ENCODE measurements around the gene PES1.
"Not testable (repeated sequence)": the region's sequence is repeated elsewhere in the genome, so short reads cannot be mapped to it uniquely, and the experiment has no call there.

PES1 gene

GRCh38 chr22:30596886-30597285 is 5.2 kb upstream of the PES1 start:
- H3K4me3 ChIP-seq (ENCODE audit: low read depth, low read length): no peak overlapping the region
- no peaks in the 10 kb centered on the region for H3K79me2 ChIP-seq (ENCODE audit: control insufficient read depth, insufficient read depth, low read length, unreplicated experiment)
- no peaks in the 10 kb centered on the region for H3K27me3 ChIP-seq (ENCODE audit: insufficient read depth, low read length)
- H3K4me1 ChIP-seq (ENCODE audit: control insufficient read depth, insufficient read depth, low read length, unreplicated experiment): no peaks in the 10 kb centered on the region
- H3K36me3 ChIP-seq (ENCODE audit: insufficient read depth, low read length): no peaks in the 10 kb centered on the region
- no peak overlapping the region for H3K27ac ChIP-seq (ENCODE audit: low read depth, low read length)
- H2AFZ ChIP-seq (ENCODE audit: low read length, unreplicated experiment): no peak overlapping the region

- Histone ChIP-seq H2AFZ (ENCODE audit: low read length, unreplicated experiment) (no peak overlapping the region), H3K4me1 (ENCODE audit: control insufficient read depth, insufficient read depth, low read length, unreplicated experiment) (no peaks in the 10 kb centered on the region), H3K36me3 (ENCODE audit: insufficient read depth, low read length) (no peaks in the 10 kb centered on the region), H3K27ac (ENCODE audit: low read depth, low read length) (no peak overlapping the region), H3K27me3 (ENCODE audit: insufficient read depth, low read length) (no peaks in the 10 kb centered on the region), H3K4me3 (ENCODE audit: low read depth, low read length) (no peak overlapping the region), H3K79me2 (ENCODE audit: control insufficient read depth, insufficient read depth, low read length, unreplicated experiment) (peaks cover 4% of the 10 kb centered on the region)
Measured at GRCh38 chr22:30596199-30596598, 4.5 kb upstream of the PES1 start.

- not testable (repeated sequence) for H3K27me3 ChIP-seq (ENCODE audit: insufficient read depth, low read length); H2AFZ ChIP-seq (ENCODE audit: low read length, unreplicated experiment); H3K4me1 ChIP-seq (ENCODE audit: control insufficient read depth, insufficient read depth, low read length, unreplicated experiment); H3K27ac ChIP-seq (ENCODE audit: low read depth, low read length); H3K36me3 ChIP-seq (ENCODE audit: insufficient read depth, low read length)
- peaks cover 26% of the 10 kb centered on the region for H3K79me2 ChIP-seq (ENCODE audit: control insufficient read depth, insufficient read depth, low read length, unreplicated experiment)
- H3K4me3 ChIP-seq (ENCODE audit: low read depth, low read length): peak overlapping the region; percentile 48; the same call in 1 of the 2 replicates
Measured at GRCh38 chr22:30592360-30592713, 627 bp upstream of the PES1 start.

- Histone ChIP-seq H3K27me3 (ENCODE audit: insufficient read depth, low read length) (no peaks in the 10 kb centered on the region), H2AFZ (ENCODE audit: low read length, unreplicated experiment) (peak overlapping the region; percentile 14), H3K4me3 (ENCODE audit: low read depth, low read length) (peak overlapping the region; percentile 94), H3K27ac (ENCODE audit: low read depth, low read length) (peak overlapping the region; percentile 93), H3K79me2 (ENCODE audit: control insufficient read depth, insufficient read depth, low read length, unreplicated experiment) (peaks cover 26% of the 10 kb centered on the region), H3K36me3 (ENCODE audit: insufficient read depth, low read length) (peaks cover 4% of the 10 kb centered on the region), H3K4me1 (ENCODE audit: control insufficient read depth, insufficient read depth, low read length, unreplicated experiment) (peaks cover 5% of the 10 kb centered on the region)
Measured at GRCh38 chr22:30591191-30591587, 521 bp downstream of the PES1 start.

GRCh38 chr22:30586414-30586813 is 5.3 kb downstream of the PES1 start:
- no peak overlapping the region for H2AFZ ChIP-seq (ENCODE audit: low read length, unreplicated experiment)
- no peak overlapping the region for H3K4me3 ChIP-seq (ENCODE audit: low read depth, low read length)
- H3K27me3 ChIP-seq (ENCODE audit: insufficient read depth, low read length): no peaks in the 10 kb centered on the region
- H3K27ac ChIP-seq (ENCODE audit: low read depth, low read length): no peak overlapping the region
- H3K79me2 ChIP-seq (ENCODE audit: control insufficient read depth, insufficient read depth, low read length, unreplicated experiment): peaks cover 24% of the 10 kb centered on the region
- peaks cover 4% of the 10 kb centered on the region for H3K36me3 ChIP-seq (ENCODE audit: insufficient read depth, low read length)
- H3K4me1 ChIP-seq (ENCODE audit: control insufficient read depth, insufficient read depth, low read length, unreplicated experiment): peaks cover 22% of the 10 kb centered on the region

- peaks cover 5% of the 10 kb centered on the region for H3K79me2 ChIP-seq (ENCODE audit: control insufficient read depth, insufficient read depth, low read length, unreplicated experiment)
- no peak overlapping the region for H3K27ac ChIP-seq (ENCODE audit: low read depth, low read length)
- H2AFZ ChIP-seq (ENCODE audit: low read length, unreplicated experiment): no peak overlapping the region
- no peaks in the 10 kb centered on the region for H3K27me3 ChIP-seq (ENCODE audit: insufficient read depth, low read length)
- H3K4me1 ChIP-seq (ENCODE audit: control insufficient read depth, insufficient read depth, low read length, unreplicated experiment): peaks cover 18% of the 10 kb centered on the region
- peaks cover 4% of the 10 kb centered on the region for H3K36me3 ChIP-seq (ENCODE audit: insufficient read depth, low read length)
- no peak overlapping the region for H3K4me3 ChIP-seq (ENCODE audit: low read depth, low read length)
Measured at GRCh38 chr22:30584441-30584840, 7.3 kb downstream of the PES1 start.

- H3K36me3 ChIP-seq (ENCODE audit: insufficient read depth, low read length): peaks cover 3% of the 10 kb centered on the region
- H3K79me2 ChIP-seq (ENCODE audit: control insufficient read depth, insufficient read depth, low read length, unreplicated experiment): no peaks in the 10 kb centered on the region
- H3K4me3 ChIP-seq (ENCODE audit: low read depth, low read length): no peak overlapping the region
- H2AFZ ChIP-seq (ENCODE audit: low read length, unreplicated experiment): no peak overlapping the region
- no peaks in the 10 kb centered on the region for H3K27me3 ChIP-seq (ENCODE audit: insufficient read depth, low read length)
- peaks cover 18% of the 10 kb centered on the region for H3K4me1 ChIP-seq (ENCODE audit: control insufficient read depth, insufficient read depth, low read length, unreplicated experiment)
- peak overlapping the region; percentile 42 for H3K27ac ChIP-seq (ENCODE audit: low read depth, low read length)
Measured at GRCh38 chr22:30582788-30583545, 8.7 kb downstream of the PES1 start.

GRCh38 chr22:30582051-30582450 is 9.7 kb downstream of the PES1 start:
- H3K27ac ChIP-seq (ENCODE audit: low read depth, low read length): peak overlapping the region; percentile 42
- H3K79me2 ChIP-seq (ENCODE audit: control insufficient read depth, insufficient read depth, low read length, unreplicated experiment): no peaks in the 10 kb centered on the region
- H3K4me1 ChIP-seq (ENCODE audit: control insufficient read depth, insufficient read depth, low read length, unreplicated experiment): peaks cover 18% of the 10 kb centered on the region
- no peaks in the 10 kb centered on the region for H3K27me3 ChIP-seq (ENCODE audit: insufficient read depth, low read length)
- H3K36me3 ChIP-seq (ENCODE audit: insufficient read depth, low read length): no peaks in the 10 kb centered on the region; the same call in 1 of the 2 replicates
- no peak overlapping the region for H3K4me3 ChIP-seq (ENCODE audit: low read depth, low read length)
- H2AFZ ChIP-seq (ENCODE audit: low read length, unreplicated experiment): no peak overlapping the region

- H2AFZ ChIP-seq (ENCODE audit: low read length, unreplicated experiment): no peak overlapping the region
- no peaks in the 10 kb centered on the region for H3K27me3 ChIP-seq (ENCODE audit: insufficient read depth, low read length)
- no peaks in the 10 kb centered on the region for H3K36me3 ChIP-seq (ENCODE audit: insufficient read depth, low read length)
- no peaks in the 10 kb centered on the region for H3K79me2 ChIP-seq (ENCODE audit: control insufficient read depth, insufficient read depth, low read length, unreplicated experiment)
- H3K4me1 ChIP-seq (ENCODE audit: control insufficient read depth, insufficient read depth, low read length, unreplicated experiment): peaks cover 18% of the 10 kb centered on the region
- H3K4me3 ChIP-seq (ENCODE audit: low read depth, low read length): no peak overlapping the region
- H3K27ac ChIP-seq (ENCODE audit: low read depth, low read length): no peak overlapping the region
Measured at GRCh38 chr22:30580896-30581295, 10.8 kb downstream of the PES1 start.

GRCh38 chr22:30578481-30578880 is 13.2 kb downstream of the PES1 start:
- no peaks in the 10 kb centered on the region for H3K36me3 ChIP-seq (ENCODE audit: insufficient read depth, low read length)

GRCh38 chr22:30575859-30576258 is 15.9 kb downstream of the PES1 start:
- Histone ChIP-seq H2AFZ (ENCODE audit: low read length, unreplicated experiment) (no peak overlapping the region), H3K4me1 (ENCODE audit: control insufficient read depth, insufficient read depth, low read length, unreplicated experiment) (peaks cover 3% of the 10 kb centered on the region), H3K27me3 (ENCODE audit: insufficient read depth, low read length) (no peaks in the 10 kb centered on the region), H3K79me2 (ENCODE audit: control insufficient read depth, insufficient read depth, low read length, unreplicated experiment) (no peaks in the 10 kb centered on the region), H3K36me3 (ENCODE audit: insufficient read depth, low read length) (no peaks in the 10 kb centered on the region), H3K27ac (ENCODE audit: low read depth, low read length) (no peak overlapping the region), H3K4me3 (ENCODE audit: low read depth, low read length) (no peak overlapping the region)

More at GRCh38 chr22:30578481-30578880, 13.2 kb downstream of the PES1 start:
- H3K27ac ChIP-seq (ENCODE audit: low read depth, low read length): no peak overlapping the region
- H3K4me3 ChIP-seq (ENCODE audit: low read depth, low read length): no peak overlapping the region
- H3K27me3 ChIP-seq (ENCODE audit: insufficient read depth, low read length): no peaks in the 10 kb centered on the region
- H3K79me2 ChIP-seq (ENCODE audit: control insufficient read depth, insufficient read depth, low read length, unreplicated experiment): no peaks in the 10 kb centered on the region
- H3K4me1 ChIP-seq (ENCODE audit: control insufficient read depth, insufficient read depth, low read length, unreplicated experiment): peaks cover 21% of the 10 kb centered on the region
- H2AFZ ChIP-seq (ENCODE audit: low read length, unreplicated experiment): no peak overlapping the region
